ENCODE data around the gene PRPF6.
"Not testable (repeated sequence)": the region's sequence is repeated elsewhere in the genome, so short reads cannot be mapped to it uniquely, and the experiment has no call there.

Gene PRPF6

GRCh38 chr20:64012385-64013154 is 31.6 kb downstream of the PRPF6 start:
- not testable (repeated sequence) for DNase-seq

- no peak for DNase-seq
Observed at GRCh38 chr20:64015635-64016034, 34.7 kb downstream of the PRPF6 start.

- DNase-seq, result no peak
Observed at GRCh38 chr20:64021124-64021975, 40.4 kb downstream of the PRPF6 start.

GRCh38 chr20:64022671-64023360 is 41.9 kb downstream of the PRPF6 start:
- no peak for DNase-seq

GRCh38 chr20:64023361-64024140 is 42.6 kb downstream of the PRPF6 start:
- no peak for DNase-seq

GRCh38 chr20:64024141-64024990 is 43.4 kb downstream of the PRPF6 start:
- no peak for DNase-seq

GRCh38 chr20:64025101-64025825 is 44.3 kb downstream of the PRPF6 start:
- DNase-seq, result no peak

GRCh38 chr20:64025826-64026412 is 45.0 kb downstream of the PRPF6 start:
- no peak for DNase-seq

GRCh38 chr20:64027981-64028685 is 47.2 kb downstream of the PRPF6 start:
- DNase-seq, result no peak

- DNase-seq, result no peak
Observed at GRCh38 chr20:64029293-64030117, 48.6 kb downstream of the PRPF6 start.

- DNase-seq, result no peak
Observed at GRCh38 chr20:64030371-64031134, 49.6 kb downstream of the PRPF6 start.

GRCh38 chr20:64031822-64032314 is 50.9 kb downstream of the PRPF6 start:
- DNase-seq, result no peak

GRCh38 chr20:64032706-64033624 is 52.0 kb downstream of the PRPF6 start:
- DNase-seq, result no peak

- DNase-seq, result no peak
Observed at GRCh38 chr20:64033981-64034493, 53.1 kb downstream of the PRPF6 start.

GRCh38 chr20:64035066-64035932 is 54.4 kb downstream of the PRPF6 start:
- DNase-seq, result no peak

GRCh38 chr20:64035933-64036345 is 55.0 kb downstream of the PRPF6 start, which contains the start of gene C20orf204:
Gene C20orf204 (plus strand): TSS chr20:64036182. CDS start chr20:64036324, 142 bp downstream.
- no peak for DNase-seq
